Cortex of kidney (tissue), 1 donor: ENCODE measurements around the gene GSK3A.
"Not testable (repeated sequence)": the region's sequence is repeated elsewhere in the genome, so short reads cannot be mapped to it uniquely, and the experiment has no call there.

Source experiments
- DNase-seq: peaks from one replicate; lab custom pipeline; 2025; lab: John Stamatoyannopoulos, UW

GSK3A gene

GRCh38 chr19:42268142-42268703, 25.8 kb upstream of the GSK3A start:
- no peak for DNase-seq

GRCh38 chr19:42267644-42268141, 25.3 kb upstream of the GSK3A start:
- DNase-seq = no peak

GRCh38 chr19:42266928-42267603, 24.7 kb upstream of the GSK3A start:
- DNase-seq = not testable (repeated sequence)

- DNase-seq = not testable (repeated sequence)
These were observed 23.7 kb upstream of the GSK3A start for GRCh38 chr19:42266105-42266504.

- DNase-seq = no peak
These were observed 19.4 kb upstream of the GSK3A start for GRCh38 chr19:42261763-42262162.

DNA sequence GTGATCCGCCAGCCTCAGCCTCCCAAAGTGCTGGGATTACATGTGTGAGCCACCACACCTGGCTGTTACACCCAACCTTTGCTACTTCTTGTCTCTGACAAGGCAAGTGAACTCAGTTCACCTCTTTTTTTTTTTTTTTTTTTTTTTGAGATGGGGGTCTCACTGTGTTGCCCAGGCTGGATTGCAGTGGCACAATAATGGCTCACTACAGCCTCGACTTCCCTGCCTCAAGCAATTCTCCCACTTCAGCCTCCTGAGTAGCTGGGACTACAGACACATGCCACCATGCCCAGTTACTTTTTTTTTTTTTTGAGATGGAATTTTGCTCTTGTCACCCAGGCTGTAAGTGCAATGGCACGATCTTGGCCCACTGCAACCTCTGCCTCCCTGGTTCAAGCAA, 15.4 kb upstream of the GSK3A start:
- not testable (repeated sequence) for DNase-seq

GRCh38 chr19:42255766-42256745, 13.7 kb upstream of the GSK3A start:
- DNase-seq = no peak

GRCh38 chr19:42254850-42255765, 12.7 kb upstream of the GSK3A start, which contains the start of gene ERF:
TSS of gene ERF (minus strand) at chr19:42255128. CDS start at chr19:42254999, 129 bp downstream.
- DNase-seq = no peak

- DNase-seq = no peak
These were observed 11.9 kb upstream of the GSK3A start for GRCh38 chr19:42254089-42254849.

- no peak for DNase-seq
These were observed 11.1 kb upstream of the GSK3A start for GRCh38 chr19:42253245-42254088.

DNA sequence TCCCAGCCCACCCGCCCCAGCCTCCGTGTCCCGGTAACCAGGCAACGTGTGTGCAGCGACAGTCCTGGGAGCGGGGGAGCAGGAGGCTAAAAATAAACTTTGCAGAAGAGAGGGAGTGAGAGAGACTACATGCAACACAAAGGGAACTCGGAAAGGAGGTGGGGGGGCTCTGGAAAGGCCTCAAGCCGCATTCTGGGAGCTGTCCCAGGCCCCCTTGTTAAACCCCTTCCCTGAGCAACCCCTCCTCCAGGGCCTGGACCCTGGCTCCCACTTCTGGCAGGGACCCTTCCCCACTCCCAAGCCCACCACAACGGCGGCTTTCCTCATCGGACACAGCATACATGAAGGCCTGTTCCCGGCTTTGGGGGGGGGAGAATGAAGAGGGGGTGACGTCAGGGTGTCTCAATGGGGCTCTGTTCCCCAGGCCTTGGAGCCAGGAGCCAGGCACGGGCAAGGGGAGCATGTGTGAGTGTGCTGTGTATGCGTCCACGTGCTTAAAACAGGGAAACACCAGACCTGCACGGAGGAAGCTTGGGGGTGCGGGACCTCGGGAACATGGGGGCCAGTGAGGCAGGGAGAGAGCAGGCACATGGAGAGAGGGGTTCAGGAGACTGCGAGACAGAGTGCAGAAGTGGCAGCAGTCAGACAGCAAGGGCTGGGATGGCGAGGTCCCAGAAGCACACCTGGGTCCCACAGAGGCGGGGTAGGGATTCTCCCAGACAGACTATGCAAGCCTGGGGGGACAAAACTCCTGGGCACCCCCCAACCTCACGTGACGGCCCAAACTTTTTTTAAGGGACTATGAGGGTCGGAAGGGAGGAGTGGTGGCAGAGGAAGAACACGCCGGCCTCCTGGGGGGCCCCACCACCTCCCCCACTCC, 10.2 kb upstream of the GSK3A start:
- DNase-seq = no peak

- no peak for DNase-seq
These were observed 9.4 kb upstream of the GSK3A start for GRCh38 chr19:42251572-42252358.

DNA sequence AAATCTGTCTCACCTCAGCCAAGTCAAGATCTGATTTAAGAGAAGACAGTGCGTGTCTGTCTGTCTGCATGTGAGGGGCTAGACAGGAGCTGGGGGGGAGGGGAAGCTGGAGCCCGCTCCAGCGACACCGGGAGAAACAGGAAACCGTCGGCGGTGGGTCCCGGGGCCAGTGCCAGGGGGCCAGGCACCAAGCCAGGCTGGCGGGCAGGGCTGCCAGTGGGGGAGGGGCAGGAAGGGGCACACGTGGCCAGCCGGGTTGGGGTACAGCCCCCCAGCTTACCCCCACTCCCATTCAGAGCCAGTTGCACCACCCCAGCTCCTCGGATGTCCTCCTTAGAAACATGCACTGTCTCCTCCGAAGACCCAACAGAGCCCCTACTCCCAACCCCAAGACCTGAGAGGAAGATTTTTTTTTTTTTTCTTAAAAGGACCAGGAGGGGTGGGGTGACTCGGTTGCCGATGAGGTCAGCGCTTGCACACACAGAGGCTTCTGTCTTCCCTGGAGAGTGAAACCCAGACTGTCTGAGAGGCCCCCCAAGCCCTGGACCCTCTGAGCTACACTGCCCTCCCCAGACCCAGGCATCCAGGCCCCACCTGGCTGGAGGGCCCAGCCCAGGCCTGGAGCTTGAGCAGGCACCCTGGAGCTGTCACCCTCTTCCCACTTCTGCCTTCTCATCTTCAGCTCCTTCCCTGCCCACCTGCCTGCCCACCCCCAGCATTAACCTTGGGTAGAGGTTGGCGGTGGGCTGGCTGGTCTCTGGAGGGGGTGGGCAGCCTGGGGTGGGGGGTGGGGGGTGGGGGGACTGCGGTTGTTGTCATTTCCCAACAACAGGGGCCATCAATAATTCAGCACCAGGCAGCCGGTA, 8.5 kb upstream of the GSK3A start:
- DNase-seq = no peak

DNA sequence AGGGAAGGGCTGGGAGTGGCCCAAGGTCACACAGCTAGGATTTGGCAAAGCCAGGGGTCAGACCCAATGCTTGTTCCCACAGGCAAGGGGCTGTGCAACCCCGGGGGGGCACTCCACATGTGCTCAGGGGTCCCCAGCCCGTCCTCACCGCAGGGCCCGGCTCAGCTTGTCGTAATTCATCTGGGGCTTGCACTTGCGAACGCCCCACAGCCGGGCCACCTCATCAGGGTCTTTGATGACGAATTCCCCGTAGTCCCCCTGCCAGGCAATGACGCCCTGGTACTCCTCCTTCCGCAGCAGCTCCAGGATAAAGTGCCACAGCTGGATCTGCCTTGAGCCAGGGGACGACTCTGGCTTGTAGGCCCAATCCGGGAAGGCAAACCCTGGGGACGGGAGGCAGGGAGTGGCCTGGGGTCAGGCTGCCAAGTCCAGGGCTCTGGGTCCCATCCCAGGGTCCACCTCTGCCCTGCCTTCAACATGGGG, 7.8 kb upstream of the GSK3A start:
- DNase-seq = no peak

DNA sequence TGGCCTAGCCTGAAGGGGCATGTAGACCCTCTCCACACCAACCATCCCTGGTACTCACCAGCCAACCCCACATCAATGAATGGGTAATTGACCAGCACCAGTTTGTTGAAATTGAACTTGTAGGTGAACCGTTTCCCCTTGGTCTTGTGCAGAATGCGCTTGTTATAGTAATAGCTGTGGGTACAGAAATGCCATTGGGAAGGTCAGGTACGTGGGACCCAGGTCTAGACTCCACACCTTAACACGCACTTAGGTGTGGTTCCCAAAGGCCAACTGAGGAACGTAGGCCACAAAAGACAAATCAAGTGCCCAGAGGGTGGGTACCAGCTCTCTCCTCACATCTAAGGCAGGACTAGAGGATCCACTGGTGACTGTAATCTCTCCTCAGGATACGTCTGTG, 7.4 kb upstream of the GSK3A start:
- no peak for DNase-seq

DNA sequence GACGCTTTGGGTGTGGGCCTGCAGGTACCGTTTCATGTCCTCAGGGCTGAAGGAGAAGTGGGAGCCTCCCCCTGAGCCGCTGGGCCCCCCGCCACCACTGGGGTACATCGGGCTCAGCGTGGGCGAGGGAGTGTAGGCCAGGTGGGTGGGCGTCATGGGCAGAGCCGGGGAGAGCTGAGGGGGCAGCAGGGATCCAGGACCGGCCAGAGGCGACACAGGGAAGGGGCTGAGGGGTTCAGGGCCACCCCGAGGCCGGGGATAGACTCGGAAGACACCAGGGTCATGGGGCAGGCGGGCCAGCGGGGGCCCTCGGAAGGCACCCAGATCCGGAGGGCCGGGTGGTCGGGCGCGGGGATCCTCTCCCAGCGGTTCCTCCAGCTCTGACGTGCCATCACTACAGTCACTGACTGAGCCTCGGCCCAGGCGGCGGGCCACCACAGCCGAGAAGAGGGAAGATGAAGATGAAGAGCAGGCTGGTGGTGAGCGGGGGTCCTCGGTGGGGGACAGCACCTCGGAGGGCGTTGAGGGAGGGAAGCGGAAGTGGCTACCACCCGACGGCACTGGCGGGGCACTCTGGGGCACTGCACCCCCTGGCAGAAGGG, 6.8 kb upstream of the GSK3A start:
- no peak for DNase-seq
